HG02938 (cell line): ENCODE data around the gene UBE2C.
"Not testable (repeated sequence)": the region's sequence is repeated elsewhere in the genome, so short reads cannot be mapped to it uniquely, and the experiment has no call there.

ENCODE experiments used
- ATAC-seq: cut with Tn5 transposase; IDR thresholded peaks from one replicate; pipeline ENCODE4 v1.9.1; 2021; ENCODE audit warnings: mild to moderate bottlenecking, moderate library complexity; ENCODE audit not compliant: unreplicated experiment

The UBE2C gene

DNA sequence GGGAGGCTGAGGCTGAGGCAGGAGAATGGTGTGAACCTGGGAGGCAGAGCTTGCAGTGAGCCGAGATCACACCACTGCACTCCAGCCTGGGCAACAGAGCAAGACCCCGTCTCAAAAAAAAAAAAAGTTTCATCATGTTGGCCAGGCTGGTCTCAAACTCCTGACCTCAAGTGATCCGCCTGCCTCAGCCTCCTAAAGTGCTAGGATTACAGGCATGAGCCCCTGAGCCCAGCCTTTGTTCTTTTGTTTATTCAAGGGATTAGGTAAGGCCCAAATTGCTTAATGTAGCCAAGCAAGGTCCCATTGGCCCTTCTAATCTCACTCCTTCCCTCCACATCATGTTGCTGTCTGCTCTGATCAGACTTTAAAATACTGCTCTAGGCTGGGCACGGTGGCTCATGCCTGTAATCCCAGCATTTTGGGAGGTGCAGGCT is 17.2 kb downstream of the UBE2C start:
- not testable (repeated sequence) for ATAC-seq

DNA sequence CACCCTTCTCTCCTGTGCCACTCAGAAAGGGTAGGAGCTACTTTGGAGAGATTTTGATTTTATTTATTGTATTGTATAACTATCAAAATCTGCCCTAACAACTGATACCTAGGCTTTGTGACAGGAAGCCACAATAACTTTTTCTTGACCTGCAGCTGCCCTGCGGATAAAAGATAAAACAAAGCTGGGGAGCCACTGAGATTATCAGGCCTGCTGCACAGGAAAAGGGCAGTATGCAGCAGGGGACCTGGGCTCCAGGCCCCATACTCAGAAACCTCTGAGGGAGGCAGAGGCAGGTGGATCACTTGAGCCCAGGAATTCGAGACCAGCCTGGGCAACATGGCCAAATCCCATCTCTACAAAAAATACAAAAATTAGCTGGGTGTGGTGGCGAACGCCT is 20.2 kb downstream of the UBE2C start:
- ATAC-seq, result no peak

DNA sequence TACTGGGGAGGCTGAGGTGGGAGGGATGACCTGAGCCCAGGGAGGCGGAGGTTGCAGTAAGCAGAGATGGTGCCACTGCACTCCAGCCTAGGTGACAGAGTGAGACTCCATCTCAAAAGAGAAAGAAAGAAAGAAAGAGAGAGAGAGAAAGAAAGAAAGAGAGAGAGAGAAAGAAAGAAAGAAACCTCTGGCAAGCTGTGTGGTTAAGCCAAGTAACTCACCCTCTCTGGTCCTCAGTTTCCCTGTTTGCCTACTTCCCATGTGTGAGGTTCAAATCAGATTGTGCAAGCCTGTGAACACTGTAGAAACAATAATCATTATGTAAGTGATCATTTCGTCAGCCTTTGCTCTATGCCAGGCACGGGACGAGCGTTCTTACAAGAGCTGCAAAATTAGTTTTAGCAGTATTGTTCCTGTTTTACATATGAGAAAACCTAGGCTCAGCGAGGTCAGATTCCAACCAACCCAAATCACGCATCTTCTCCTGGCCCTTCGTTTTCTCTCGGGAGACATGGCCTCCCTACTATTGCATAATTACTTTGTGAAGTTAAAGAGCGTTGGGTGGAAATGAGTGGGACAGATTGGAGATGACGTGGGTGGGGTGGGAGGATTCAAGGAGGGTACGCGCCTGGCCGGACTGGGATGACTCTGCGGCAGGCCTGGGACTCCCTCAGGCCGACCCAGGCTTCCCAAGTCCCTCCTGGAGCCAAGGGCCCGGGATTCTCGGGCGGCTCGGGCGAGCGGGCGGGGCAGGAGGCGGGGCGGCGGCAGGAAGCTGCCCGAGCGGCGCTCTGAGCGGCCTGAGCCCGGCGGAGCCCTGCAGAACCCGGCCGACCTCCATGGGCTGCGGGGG is 20.8 kb downstream of the UBE2C start, which contains the start of gene SNX21:
SNX21 (plus strand) TSS at position 770 of the 853 bp plus-strand sequence. CDS start 121 bp downstream, outside the sequence.
- no peak for ATAC-seq

DNA sequence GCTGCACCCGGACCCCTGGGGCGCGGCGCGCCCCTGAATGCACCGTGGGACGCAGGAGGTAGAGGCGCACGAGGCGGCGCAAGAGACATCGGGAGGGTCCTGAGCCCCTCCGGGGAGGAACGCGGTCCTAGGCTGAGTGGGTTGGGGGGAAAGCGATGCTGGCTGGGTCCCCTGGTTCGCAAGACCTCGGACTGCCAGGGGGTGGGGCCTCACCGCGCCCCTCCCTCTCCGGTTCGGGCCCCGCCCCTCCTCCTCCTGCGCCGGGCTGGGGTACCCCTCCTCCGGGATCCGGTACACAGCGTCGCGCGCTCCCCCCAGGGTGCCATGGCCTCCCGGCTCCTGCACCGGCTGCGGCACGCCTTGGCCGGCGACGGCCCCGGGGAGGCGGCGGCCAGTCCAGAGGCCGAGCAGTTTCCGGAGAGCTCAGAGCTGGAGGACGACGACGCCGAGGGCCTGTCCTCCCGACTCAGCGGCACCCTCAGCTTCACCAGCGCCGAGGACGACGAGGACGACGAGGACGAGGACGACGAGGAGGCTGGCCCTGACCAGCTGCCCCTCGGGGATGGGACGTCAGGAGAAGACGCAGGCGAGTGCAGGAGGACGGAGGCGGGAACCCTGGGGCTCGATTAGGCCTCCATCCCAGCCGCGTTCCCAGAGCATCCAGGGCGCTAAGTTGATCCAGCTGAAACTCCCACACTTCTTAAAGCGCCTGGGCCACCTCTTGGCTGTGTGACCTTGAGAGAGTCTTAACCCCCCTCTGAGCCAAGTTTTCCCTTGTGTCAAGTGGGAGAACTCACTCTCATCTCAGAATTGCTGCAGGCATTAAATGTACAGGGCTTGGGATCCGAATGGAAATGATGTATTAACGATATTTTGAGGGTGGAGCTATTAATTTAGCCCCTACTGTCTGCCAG is 21.7 kb downstream of the UBE2C start:
- ATAC-seq, result no peak

DNA sequence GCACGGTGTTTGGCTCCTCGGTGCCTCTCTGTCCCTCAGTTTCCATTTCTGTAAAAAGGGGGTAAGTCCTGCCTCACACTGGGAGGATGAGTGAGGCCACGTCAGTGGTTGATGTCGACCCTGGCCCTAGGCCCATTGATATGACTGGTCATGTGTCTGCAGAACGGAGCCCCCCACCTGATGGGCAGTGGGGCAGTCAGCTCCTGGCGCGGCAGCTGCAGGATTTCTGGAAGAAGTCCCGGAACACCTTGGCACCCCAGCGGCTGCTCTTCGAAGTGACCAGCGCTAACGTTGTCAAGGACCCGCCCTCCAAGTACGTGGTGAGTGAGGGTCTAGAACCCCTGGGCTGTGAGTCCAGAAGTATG is 22.3 kb downstream of the UBE2C start:
- no peak for ATAC-seq

DNA sequence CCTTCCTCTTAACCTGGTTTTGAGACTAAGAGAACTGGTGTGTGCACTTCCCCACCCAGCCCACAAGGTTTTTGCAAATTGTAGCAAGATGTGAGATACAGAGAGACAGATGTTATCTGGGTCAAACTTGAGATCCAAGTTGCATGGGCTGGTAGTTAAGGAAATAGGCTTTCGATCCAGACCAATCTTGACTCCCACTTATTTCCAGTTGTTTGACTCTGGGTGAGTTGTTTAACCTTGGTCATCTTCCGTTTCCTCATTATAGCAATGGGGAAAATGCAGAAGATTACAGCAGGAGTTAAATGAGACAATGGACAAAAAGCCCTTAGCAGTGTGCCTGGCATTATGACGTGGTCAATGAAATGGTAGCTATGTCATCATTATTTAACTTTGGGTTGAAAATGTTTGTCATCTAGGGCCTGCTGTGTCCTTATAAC is 22.9 kb downstream of the UBE2C start:
- ATAC-seq, result no peak

DNA sequence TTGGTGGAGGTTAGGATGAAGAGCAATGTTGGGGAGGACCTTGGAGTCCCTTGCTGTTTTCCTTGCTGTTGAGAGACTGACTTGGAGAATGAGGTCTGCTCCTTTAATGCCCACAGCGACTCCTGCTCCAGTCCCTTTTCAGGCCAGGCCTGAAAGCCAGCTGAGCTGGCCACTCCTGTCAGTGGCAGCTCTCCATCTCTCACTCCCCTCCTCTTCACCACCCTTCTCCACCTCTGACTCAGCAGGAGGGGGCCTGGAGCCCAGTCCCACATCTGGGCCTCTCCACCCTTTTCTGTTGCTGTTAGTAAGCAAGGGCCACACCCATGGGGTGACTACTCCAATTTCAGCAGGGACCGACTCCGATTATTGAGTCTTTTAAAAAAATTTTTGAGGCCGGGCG is 23.4 kb downstream of the UBE2C start:
- no peak for ATAC-seq

DNA sequence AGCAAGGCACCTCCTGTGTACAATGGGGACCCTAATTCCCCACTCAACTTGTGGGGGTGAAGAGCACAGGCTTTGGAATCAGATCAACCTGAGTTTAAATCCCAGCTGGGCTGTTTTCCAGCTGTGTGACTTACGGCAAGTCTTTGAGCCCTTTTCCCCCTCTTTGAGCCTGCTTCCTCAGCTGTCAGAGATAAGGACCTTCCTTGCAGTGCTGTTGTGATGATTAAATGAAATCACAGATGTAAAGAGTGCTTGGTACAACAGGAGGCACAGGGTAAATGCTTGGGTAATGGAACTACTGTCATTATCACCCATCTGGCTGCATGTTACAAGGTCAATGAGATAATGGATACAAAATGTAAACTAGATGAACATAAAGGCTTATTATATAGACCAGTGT is 24.4 kb downstream of the UBE2C start:
- no peak for ATAC-seq

DNA sequence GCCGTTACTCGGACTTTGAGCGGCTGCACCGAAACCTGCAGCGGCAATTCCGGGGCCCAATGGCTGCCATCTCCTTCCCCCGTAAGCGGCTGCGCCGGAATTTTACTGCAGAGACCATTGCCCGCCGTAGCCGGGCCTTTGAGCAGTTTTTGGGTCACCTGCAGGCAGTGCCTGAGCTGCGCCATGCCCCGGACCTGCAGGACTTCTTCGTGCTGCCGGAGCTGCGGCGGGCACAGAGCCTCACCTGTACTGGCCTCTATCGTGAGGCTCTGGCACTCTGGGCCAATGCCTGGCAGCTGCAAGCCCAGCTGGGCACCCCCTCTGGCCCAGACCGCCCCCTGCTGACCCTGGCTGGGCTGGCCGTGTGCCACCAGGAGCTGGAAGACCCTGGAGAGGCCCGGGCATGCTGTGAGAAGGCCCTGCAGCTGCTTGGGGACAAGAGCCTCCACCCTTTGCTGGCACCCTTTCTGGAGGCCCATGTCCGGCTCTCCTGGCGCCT is 28.3 kb downstream of the UBE2C start:
- ATAC-seq, result no peak

DNA sequence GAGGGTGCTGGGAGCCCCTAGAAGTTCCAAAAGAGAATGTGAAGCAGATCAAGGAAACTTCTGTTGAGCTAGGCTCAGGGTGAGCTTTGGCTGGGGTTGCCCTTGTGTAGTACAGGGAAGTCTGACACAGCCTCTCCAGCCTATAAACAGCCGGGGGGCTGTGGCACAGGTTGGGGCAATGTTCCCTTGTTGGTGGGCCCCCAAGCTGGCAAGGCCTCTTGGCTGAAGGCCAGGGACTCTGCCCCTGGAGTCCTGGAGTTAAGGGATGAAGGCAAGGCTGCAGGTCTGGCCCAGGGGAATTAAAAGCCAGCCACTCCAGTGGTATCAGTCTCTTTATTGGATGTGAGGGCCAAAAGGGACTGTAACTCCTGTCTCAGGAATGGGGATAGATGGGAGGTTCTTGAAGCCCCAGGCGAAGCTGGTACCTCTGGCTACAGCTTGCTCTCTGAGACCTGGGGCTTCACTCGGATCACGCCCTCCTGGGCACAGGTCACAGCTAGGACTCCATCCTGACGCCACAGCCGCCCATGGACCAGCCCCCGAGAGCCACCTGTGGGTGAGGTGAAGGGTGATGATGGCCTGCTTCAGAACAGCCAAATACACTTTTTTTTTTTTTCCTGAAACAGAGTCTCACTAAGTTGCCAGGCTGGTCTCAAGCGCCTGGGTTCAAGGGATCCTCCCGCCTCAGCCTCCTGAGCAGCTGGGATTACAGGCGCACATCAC is 29.1 kb downstream of the UBE2C start:
- no peak for ATAC-seq

DNA sequence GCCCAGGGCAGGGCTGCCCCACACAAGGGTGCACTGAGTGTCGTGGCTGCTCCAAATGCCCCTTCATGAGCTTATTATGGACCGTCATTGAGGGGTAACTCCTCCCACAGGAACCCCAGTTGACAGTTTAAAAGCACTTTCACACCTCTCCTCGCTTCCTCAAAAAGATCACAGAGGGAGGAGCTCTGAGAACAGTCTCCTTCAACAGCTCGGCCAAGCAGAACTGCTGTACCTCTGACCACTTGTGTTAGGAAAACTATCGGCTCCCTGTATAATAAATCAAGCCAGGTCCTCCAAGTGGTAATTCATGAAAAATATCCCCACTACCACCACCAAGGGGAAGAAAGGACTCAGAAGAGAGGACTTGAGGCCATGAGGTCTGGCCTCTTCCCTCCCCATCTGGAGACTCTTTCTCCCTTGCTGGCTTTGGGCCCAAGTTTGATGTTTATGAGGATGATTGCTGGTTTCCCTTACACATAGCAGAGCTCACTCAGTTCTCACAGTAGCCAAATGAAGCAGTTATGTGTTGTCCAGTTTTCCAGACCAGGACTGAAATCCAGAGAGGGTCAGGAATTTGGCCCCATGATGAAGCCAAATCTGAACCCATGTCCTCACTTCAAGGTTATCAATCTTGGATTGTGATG is 29.8 kb downstream of the UBE2C start:
- ATAC-seq, result no peak

DNA sequence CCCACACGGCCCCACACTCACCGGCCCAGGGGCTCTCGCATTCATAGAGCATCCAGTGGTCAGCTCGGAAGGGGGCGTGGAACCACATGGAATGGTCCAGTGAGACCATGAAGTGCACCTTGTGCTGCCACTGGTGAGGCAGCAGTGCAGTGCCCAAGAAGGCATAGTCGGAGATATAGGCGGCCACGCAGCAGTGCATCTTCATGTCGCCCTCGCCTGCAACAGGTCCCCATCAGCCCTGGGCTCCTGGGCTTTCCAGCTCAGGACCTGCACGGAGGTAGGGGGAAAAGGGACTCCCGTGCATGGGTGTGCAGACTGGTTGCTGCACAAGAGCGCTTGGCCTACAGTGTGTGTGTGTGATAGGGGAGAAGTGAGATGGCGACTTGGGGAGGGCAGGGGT is 31.1 kb downstream of the UBE2C start:
- no peak for ATAC-seq

DNA sequence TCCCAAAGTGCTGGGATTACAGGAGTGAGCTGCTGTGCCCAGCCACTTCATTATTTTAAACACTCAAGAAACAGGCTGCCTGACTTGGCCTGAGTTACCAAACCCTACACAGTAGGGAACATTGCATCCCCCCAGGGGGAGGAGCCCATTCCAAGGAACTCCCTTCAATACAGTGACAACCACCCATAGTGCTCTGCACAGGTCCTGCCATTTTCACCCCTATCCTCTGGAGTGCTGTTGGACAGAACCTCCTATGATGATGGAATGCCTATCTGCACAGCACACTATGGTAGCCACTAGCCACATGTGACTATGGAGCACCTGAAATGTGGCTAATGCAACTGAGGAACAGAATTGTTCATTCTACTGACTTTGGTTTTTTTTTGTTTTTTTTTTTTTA is 33.0 kb downstream of the UBE2C start:
- ATAC-seq, result no peak

DNA sequence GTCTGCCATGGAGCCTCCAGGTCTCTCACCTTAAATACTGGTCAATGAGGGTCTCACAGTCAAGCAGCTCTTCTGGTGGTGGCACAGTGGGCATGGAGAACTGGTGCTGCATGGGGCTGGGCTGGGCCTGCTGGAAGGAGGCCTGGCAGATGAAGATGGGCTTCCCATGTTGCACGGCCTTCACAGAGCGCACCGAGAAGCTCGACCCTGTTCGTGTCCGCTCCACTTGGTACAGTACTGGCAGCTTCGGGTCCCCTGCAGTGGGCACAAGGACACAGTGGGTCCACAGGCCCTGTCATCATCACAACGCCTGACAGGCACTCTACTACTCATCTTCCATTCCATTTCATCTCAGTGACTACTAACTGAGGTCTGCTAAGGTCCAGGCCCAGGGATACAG is 36.0 kb downstream of the UBE2C start:
- no peak for ATAC-seq

DNA sequence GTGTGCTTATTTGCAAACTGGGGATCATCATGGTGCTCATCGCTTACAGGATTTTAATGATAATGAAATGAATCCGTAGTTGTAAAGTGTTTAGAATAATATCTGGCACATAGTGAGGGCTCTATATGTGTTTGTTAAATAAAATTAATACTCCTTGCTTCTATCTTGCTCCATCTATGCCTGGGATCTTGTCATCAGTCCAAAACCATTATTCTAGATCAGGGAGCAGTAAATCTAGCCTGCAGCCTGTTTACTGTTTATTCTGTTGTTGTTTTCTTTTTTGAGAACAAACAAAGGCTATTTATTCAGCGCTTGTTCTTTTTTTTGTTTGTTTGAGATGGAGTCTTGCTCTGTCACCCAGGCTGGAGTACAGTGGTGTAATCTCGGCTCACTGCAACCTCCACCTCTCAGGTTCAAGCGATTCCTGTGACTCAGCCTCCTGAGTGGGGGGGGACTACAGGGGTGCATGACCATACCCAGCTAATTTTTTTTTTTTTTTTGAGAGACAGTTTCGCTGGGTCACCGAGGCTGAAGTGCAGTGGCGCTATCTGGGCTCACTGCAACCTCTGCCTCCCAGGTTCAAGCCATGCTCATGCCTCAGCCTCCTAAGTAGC is 36.6 kb downstream of the UBE2C start:
- no peak for ATAC-seq

DNA sequence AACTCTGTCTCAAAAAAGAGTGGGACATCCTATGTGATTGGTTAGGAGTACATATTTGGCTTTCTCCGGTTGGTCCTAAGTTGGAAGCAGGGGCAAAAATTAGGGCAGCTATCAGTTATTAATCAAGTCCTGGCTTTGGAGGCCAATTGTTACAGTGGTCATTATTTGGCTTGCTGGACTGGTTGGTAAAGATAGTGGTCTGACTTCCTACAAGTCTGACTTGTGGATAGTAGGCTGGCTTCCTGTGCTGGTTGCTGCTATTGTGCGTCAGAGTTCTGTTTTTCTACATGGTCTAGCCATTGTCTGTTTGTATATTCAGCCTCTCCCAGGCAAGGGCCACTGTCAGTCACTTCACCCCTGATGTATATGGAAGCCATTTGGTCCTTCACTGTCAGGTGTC is 37.8 kb downstream of the UBE2C start:
- no peak for ATAC-seq

DNA sequence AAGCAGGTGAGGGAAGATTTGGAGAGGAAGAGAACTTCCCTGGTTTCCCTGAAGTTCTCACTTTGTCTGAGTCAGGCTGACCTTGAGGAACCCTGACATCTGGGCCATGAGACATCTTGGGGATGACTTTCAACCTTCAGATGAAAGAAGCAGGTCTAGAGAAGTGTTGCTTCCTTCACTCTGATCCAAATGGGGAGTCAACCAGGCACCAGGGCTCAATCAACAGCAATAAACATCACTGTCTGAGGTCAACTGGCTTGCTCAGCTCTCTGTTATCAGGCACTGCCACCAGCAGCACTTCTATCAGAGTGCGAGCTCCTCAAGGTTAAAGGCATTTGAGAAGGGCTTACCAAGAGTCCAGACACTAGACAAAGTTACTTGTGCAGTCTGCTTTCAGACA is 38.5 kb downstream of the UBE2C start:
- no peak for ATAC-seq

DNA sequence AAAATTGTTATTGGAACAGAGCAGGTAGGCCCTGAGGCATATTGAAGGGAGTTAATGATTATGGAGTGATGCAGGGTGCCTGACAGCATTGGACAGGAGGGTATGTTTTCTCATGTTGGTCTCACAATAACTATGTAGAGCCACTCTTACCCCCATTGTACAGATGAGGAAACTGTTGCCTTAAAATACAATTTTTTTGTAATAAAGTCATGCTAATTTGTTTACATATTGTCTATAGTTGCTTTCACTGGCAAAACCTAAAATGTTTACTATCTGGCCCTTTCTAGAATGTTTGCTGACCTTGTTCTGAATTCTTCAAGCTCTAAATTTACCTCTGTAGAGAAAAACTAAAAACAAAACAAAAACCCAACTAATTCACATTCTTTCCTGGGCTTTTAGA is 39.1 kb downstream of the UBE2C start:
- ATAC-seq, result no peak

DNA sequence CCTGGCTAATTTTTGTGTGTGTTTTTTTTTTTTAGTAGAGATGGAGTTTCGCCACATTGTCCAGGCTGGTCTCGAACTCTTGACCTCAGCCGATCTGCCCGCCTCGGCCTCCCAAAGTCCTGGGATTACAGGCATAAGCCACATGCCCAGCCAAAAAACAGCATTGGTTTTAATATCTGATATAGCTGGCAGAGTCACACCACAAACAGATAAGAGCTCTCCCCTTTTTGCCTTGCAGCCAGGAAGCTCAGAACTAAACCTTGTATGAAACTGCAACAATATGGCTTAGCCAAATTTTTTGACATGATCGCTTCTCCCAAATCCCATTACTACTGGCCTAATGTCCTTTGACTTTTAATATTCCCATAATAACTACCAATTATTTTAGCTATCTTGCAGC is 39.9 kb downstream of the UBE2C start:
- ATAC-seq, result no peak

DNA sequence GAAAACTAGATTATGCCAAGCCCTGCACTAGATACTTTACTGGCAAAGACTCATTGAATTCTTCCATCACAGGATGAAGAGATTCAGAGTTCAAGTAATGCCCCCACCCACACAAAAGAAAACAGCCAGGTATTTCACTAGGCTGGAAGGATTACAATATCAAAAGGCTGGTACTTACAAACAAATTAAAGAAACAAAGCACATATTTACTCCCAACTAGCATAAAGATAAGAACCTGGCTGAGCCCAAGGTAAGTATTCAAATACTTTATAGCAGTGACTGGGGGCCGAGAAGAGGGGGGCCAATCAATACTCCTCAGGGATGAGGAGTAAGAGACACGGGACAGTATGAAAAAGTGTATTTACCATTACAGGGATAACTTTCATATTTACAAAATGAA is 41.0 kb downstream of the UBE2C start:
- ATAC-seq, result no peak
